ENCODE results near the gene PASK.

DNA sequence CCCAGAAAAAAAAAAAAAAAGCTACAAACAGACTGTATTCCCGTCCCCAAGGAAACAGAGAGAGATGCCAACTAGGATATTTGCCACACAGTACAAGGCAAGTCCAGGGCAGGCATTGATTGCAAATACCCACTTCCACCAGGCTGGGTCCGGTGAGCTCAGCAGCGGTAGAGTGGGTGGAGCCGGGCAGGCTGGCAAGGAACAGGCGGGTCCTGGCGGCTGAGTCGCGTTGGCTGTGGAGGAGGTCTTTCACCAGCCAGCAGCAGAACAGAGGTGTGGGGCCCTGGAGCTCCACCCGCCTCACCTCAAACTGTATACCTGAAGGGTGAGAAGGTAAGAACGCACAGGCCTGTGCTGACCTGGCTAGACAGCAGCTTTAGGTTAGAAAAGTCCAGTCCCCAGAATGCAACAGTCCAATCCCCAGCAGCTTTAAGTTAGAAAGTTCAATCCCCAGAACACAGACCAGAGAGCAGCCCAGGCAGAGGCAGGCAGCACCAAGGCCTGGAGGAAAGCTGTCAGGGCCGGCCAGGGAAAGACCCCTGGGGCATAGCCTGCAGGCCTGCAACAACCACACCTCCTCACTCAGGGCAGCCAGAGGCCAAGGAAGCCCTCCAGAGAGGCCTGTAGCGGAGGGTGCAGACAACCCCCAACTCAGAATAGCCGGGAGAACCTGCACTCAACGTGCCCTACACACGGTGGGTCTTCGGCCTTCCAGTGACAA lies 25.3 kb downstream of the PASK start:
- TF ChIP-seq, protein P1, sequence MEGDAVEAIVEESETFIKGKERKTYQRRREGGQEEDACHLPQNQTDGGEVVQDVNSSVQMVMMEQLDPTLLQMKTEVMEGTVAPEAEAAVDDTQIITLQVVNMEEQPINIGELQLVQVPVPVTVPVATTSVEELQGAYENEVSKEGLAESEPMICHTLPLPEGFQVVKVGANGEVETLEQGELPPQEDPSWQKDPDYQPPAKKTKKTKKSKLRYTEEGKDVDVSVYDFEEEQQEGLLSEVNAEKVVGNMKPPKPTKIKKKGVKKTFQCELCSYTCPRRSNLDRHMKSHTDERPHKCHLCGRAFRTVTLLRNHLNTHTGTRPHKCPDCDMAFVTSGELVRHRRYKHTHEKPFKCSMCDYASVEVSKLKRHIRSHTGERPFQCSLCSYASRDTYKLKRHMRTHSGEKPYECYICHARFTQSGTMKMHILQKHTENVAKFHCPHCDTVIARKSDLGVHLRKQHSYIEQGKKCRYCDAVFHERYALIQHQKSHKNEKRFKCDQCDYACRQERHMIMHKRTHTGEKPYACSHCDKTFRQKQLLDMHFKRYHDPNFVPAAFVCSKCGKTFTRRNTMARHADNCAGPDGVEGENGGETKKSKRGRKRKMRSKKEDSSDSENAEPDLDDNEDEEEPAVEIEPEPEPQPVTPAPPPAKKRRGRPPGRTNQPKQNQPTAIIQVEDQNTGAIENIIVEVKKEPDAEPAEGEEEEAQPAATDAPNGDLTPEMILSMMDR (IDR thresholded peaks at IDR 0.05) = no peak
- TF ChIP-seq POLR2AphosphoS5 (IDR thresholded peaks at IDR 0.05) (no peak), EP300 (IDR thresholded peaks at IDR 0.05) (no peak)
